Stimulated activated memory B cell treated with anti-CD40 and anti-IgM and Interleukin-4, amounts not matched to agents 10 μg/mL and 1 μg/mL and 100 μg/mL, for 72 hours (primary cell): Measurements from ENCODE around the gene ADIG.

Experiments used
- ATAC-seq: fragments of 150-1000 bp; cut with Tn5 transposase; 2 replicates; pipeline ENCODE4 v1.10.0; 2021
- H3K27ac Mint-ChIP-seq: one replicate; pipeline ENCODE4 v1.8.0; 2022; ENCODE audit warnings: mild to moderate bottlenecking, mixed read lengths
- H3K27me3 Mint-ChIP-seq: one replicate; pipeline ENCODE4 v1.8.0; 2022; ENCODE audit warnings: mixed read lengths
- H3K36me3 Mint-ChIP-seq: one replicate; pipeline ENCODE4 v1.8.0; 2022; ENCODE audit warnings: mixed read lengths
- H3K4me1 Mint-ChIP-seq: one replicate; pipeline ENCODE4 v1.8.0; 2022; ENCODE audit warnings: mixed read lengths
- H3K4me3 Mint-ChIP-seq: one replicate; pipeline ENCODE4 v1.8.0; 2022; ENCODE audit warnings: mild to moderate bottlenecking, moderate library complexity, mixed read lengths
- H3K9me3 Mint-ChIP-seq: one replicate; pipeline ENCODE4 v1.8.0; 2022; ENCODE audit warnings: mixed read lengths

Gene ADIG

GRCh38 chr20:38581013-38581412 lies at the start of gene ADIG:
Gene ADIG, plus strand, starts transcription at chr20:38581197. Its CDS starts 54 bp downstream, at chr20:38581251.
- peaks cover 9% of the 10 kb centered on the region for H3K36me3 Mint-ChIP-seq
- H3K9me3 Mint-ChIP-seq = no peaks in the 10 kb centered on the region
- no peaks in the 10 kb centered on the region for H3K4me1 Mint-ChIP-seq
- H3K27me3 Mint-ChIP-seq = no peaks in the 10 kb centered on the region
- H3K4me3 Mint-ChIP-seq = no peak within 1 kb of the TSS
- no peak for ATAC-seq
- no peak within 1 kb of the TSS for H3K27ac Mint-ChIP-seq

GRCh38 chr20:38534756-38535155 lies 46.2 kb upstream of the ADIG start:
- no peak overlapping the region for H3K27ac Mint-ChIP-seq
- H3K36me3 Mint-ChIP-seq = peaks cover 61% of the 10 kb centered on the region
- H3K27me3 Mint-ChIP-seq = no peaks in the 10 kb centered on the region
- no peaks in the 10 kb centered on the region for H3K4me1 Mint-ChIP-seq
- no peak for ATAC-seq
- no peaks in the 10 kb centered on the region for H3K9me3 Mint-ChIP-seq
- H3K4me3 Mint-ChIP-seq = no peak overlapping the region

GRCh38 chr20:38536310-38536709 lies 44.7 kb upstream of the ADIG start:
- H3K4me3 Mint-ChIP-seq = no peak overlapping the region
- H3K27me3 Mint-ChIP-seq = no peaks in the 10 kb centered on the region
- H3K36me3 Mint-ChIP-seq = peaks cover 66% of the 10 kb centered on the region
- H3K4me1 Mint-ChIP-seq = no peaks in the 10 kb centered on the region
- ATAC-seq = no peak
- H3K9me3 Mint-ChIP-seq = no peaks in the 10 kb centered on the region
- H3K27ac Mint-ChIP-seq = no peak overlapping the region

GRCh38 chr20:38537176-38537575 lies 43.8 kb upstream of the ADIG start:
- ATAC-seq = no peak

GRCh38 chr20:38538789-38539188 lies 42.2 kb upstream of the ADIG start:
- ATAC-seq = no peak
- H3K4me1 Mint-ChIP-seq = peaks cover 5% of the 10 kb centered on the region
- H3K4me3 Mint-ChIP-seq = no peak overlapping the region
- H3K27ac Mint-ChIP-seq = no peak overlapping the region
- no peaks in the 10 kb centered on the region for H3K9me3 Mint-ChIP-seq
- no peaks in the 10 kb centered on the region for H3K27me3 Mint-ChIP-seq
- peaks cover 72% of the 10 kb centered on the region for H3K36me3 Mint-ChIP-seq

More at GRCh38 chr20:38537176-38537575, 43.8 kb upstream of the ADIG start:
- Mint-ChIP-seq H3K36me3 (peaks cover 69% of the 10 kb centered on the region), H3K4me3 (no peak overlapping the region), H3K27me3 (no peaks in the 10 kb centered on the region), H3K4me1 (peaks cover 5% of the 10 kb centered on the region), H3K27ac (no peak overlapping the region), H3K9me3 (no peaks in the 10 kb centered on the region)

GRCh38 chr20:38543014-38543906 lies 37.7 kb upstream of the ADIG start:
- peaks cover 5% of the 10 kb centered on the region for H3K4me1 Mint-ChIP-seq
- H3K4me3 Mint-ChIP-seq = no peak overlapping the region
- H3K27ac Mint-ChIP-seq = no peak overlapping the region
- H3K27me3 Mint-ChIP-seq = no peaks in the 10 kb centered on the region
- peaks cover 68% of the 10 kb centered on the region for H3K36me3 Mint-ChIP-seq
- no peaks in the 10 kb centered on the region for H3K9me3 Mint-ChIP-seq
- ATAC-seq = peak; percentile 72

GRCh38 chr20:38545771-38546170 lies 35.2 kb upstream of the ADIG start:
- H3K27ac Mint-ChIP-seq = no peak overlapping the region
- H3K27me3 Mint-ChIP-seq = no peaks in the 10 kb centered on the region
- H3K4me3 Mint-ChIP-seq = no peak overlapping the region
- ATAC-seq = no peak
- H3K9me3 Mint-ChIP-seq = no peaks in the 10 kb centered on the region
- H3K36me3 Mint-ChIP-seq = peaks cover 57% of the 10 kb centered on the region
- H3K4me1 Mint-ChIP-seq = peaks cover 5% of the 10 kb centered on the region

- H3K36me3 Mint-ChIP-seq = peaks cover 40% of the 10 kb centered on the region
- H3K4me1 Mint-ChIP-seq = no peaks in the 10 kb centered on the region
- no peaks in the 10 kb centered on the region for H3K27me3 Mint-ChIP-seq
- no peak for ATAC-seq
- H3K4me3 Mint-ChIP-seq = no peak overlapping the region
- H3K27ac Mint-ChIP-seq = no peak overlapping the region
- no peaks in the 10 kb centered on the region for H3K9me3 Mint-ChIP-seq
Observed at GRCh38 chr20:38547288-38548085, 33.5 kb upstream of the ADIG start.

GRCh38 chr20:38548356-38549083 lies 32.5 kb upstream of the ADIG start:
- ATAC-seq = no peak
- Mint-ChIP-seq H3K27me3 (no peaks in the 10 kb centered on the region), H3K36me3 (peaks cover 32% of the 10 kb centered on the region), H3K4me1 (no peaks in the 10 kb centered on the region), H3K4me3 (no peak overlapping the region), H3K9me3 (no peaks in the 10 kb centered on the region), H3K27ac (no peak overlapping the region)

GRCh38 chr20:38550274-38550673 lies 30.7 kb upstream of the ADIG start:
- H3K4me3 Mint-ChIP-seq = no peak overlapping the region
- no peak for ATAC-seq
- no peaks in the 10 kb centered on the region for H3K27me3 Mint-ChIP-seq
- no peak overlapping the region for H3K27ac Mint-ChIP-seq
- no peaks in the 10 kb centered on the region for H3K4me1 Mint-ChIP-seq
- H3K9me3 Mint-ChIP-seq = no peaks in the 10 kb centered on the region
- peaks cover 45% of the 10 kb centered on the region for H3K36me3 Mint-ChIP-seq

GRCh38 chr20:38551056-38551626 lies 29.9 kb upstream of the ADIG start:
- Mint-ChIP-seq H3K9me3 (no peaks in the 10 kb centered on the region), H3K4me1 (no peaks in the 10 kb centered on the region), H3K27ac (no peak overlapping the region), H3K4me3 (no peak overlapping the region), H3K27me3 (no peaks in the 10 kb centered on the region), H3K36me3 (peaks cover 39% of the 10 kb centered on the region)
- ATAC-seq = no peak

GRCh38 chr20:38554986-38555385 lies 26.0 kb upstream of the ADIG start:
- peaks cover 46% of the 10 kb centered on the region for H3K36me3 Mint-ChIP-seq
- H3K9me3 Mint-ChIP-seq = no peaks in the 10 kb centered on the region
- no peak for ATAC-seq
- no peaks in the 10 kb centered on the region for H3K27me3 Mint-ChIP-seq
- no peak overlapping the region for H3K27ac Mint-ChIP-seq
- H3K4me1 Mint-ChIP-seq = no peaks in the 10 kb centered on the region
- no peak overlapping the region for H3K4me3 Mint-ChIP-seq

- no peak overlapping the region for H3K27ac Mint-ChIP-seq
- ATAC-seq = no peak
- no peaks in the 10 kb centered on the region for H3K9me3 Mint-ChIP-seq
- H3K4me3 Mint-ChIP-seq = no peak overlapping the region
- no peaks in the 10 kb centered on the region for H3K4me1 Mint-ChIP-seq
- no peaks in the 10 kb centered on the region for H3K27me3 Mint-ChIP-seq
- H3K36me3 Mint-ChIP-seq = peaks cover 50% of the 10 kb centered on the region
Observed at GRCh38 chr20:38555395-38555794, 25.6 kb upstream of the ADIG start.

- H3K27me3 Mint-ChIP-seq = no peaks in the 10 kb centered on the region
- peaks cover 52% of the 10 kb centered on the region for H3K36me3 Mint-ChIP-seq
- no peaks in the 10 kb centered on the region for H3K4me1 Mint-ChIP-seq
- H3K27ac Mint-ChIP-seq = no peak overlapping the region
- no peak overlapping the region for H3K4me3 Mint-ChIP-seq
- H3K9me3 Mint-ChIP-seq = no peaks in the 10 kb centered on the region
- no peak for ATAC-seq
Observed at GRCh38 chr20:38557174-38557573, 23.8 kb upstream of the ADIG start.
